HepG2 (cell line): Measurements from ENCODE around the gene MFAP4. TPM values are rescaled to one million over a fixed set of nuclear protein-coding genes. Genes with fewer than 3 reads are reported as not detected.

Experiments
- GABPA ChIP-seq, 2 experiments: IDR thresholded peaks; 2 replicates each; pipeline ENCODE4 v1.6.1; 2011 to 2016; ENCODE audit warnings: low read depth in 2 of 2, low read length in 1 of 2, missing biosample characterization in 1 of 2, missing genetic modification characterization in 1 of 2
- GATA4 ChIP-seq: sonication (generic); IDR thresholded peaks from 2 replicates; pipeline ENCODE4 v1.6.1; 2016; ENCODE audit warnings: antibody characterized with exemption, low read depth, borderline replicate concordance
- GRHL1 ChIP-seq: sonication (generic); formaldehyde crosslinking; conservative IDR thresholded peaks from 2 replicates; pipeline ENCODE4 v1.8.0; 2022; ENCODE audit warnings: missing genetic modification reagents
- KAT8 ChIP-seq: IDR thresholded peaks from 2 replicates; pipeline ENCODE4 v1.6.1; 2016; ENCODE audit warnings: missing genetic modification reagents, missing compliant biosample characterization
- MYPOP ChIP-seq: sonication (generic); formaldehyde crosslinking; IDR thresholded peaks from 2 replicates; pipeline ENCODE4 v1.8.1; 2023; ENCODE audit warnings: mild to moderate bottlenecking, moderate library complexity, missing genetic modification reagents
- POGZ ChIP-seq: sonication (generic); formaldehyde crosslinking; IDR thresholded peaks from 2 replicates; pipeline ENCODE4 v1.4.0; 2020; ENCODE audit warnings: mild to moderate bottlenecking, missing genetic modification reagents
- RFXANK ChIP-seq: IDR thresholded peaks from 2 replicates; pipeline ENCODE4 v1.6.1; 2016
- SETDB1 ChIP-seq: sonication (generic); formaldehyde crosslinking; IDR thresholded peaks from 2 replicates; pipeline ENCODE4 v1.5.1; 2020; ENCODE audit warnings: missing genetic modification reagents, mild to moderate bottlenecking, borderline replicate concordance
- SOX13 ChIP-seq, 3 experiments: fragments of 450-650 bp in 1 of 3; sonication (generic) in 1 of 3; formaldehyde crosslinking in 1 of 3; IDR thresholded peaks in 2 of 3; conservative IDR thresholded peaks in 1 of 3; 2 replicates each; pipeline versions ENCODE4 v1.5.0 to v1.6.1; 2016 to 2020; ENCODE audit warnings: antibody characterized with exemption in 1 of 3, mild to moderate bottlenecking in 1 of 3, missing compliant biosample characterization in 1 of 3, missing genetic modification reagents in 1 of 3, moderate library complexity in 1 of 3
- USF2 ChIP-seq, 2 experiments: sonication (generic) in 1 of 2; formaldehyde crosslinking in 1 of 2; IDR thresholded peaks; 2 replicates each; pipeline versions ENCODE4 v1.5.1 to v1.6.1; 2011 to 2020; ENCODE audit warnings: borderline replicate concordance in 1 of 2, low read depth in 1 of 2, low read length in 1 of 2, mild to moderate bottlenecking in 1 of 2, missing genetic modification reagents in 1 of 2, moderate library complexity in 1 of 2
- ZFAT ChIP-seq: sonication (generic); formaldehyde crosslinking; conservative IDR thresholded peaks from 2 replicates; pipeline ENCODE4 v1.8.1; 2023; ENCODE audit warnings: missing genetic modification reagents, inconsistent platforms
- ZNF333 ChIP-seq: sonication (generic); formaldehyde crosslinking; IDR thresholded peaks from 2 replicates; pipeline ENCODE4 v1.4.0; 2020; ENCODE audit warnings: mild to moderate bottlenecking, missing genetic modification reagents, borderline replicate concordance
- ZNF639 ChIP-seq: conservative IDR thresholded peaks from 2 replicates; pipeline ENCODE4 v1.6.1; 2018; ENCODE audit warnings: missing genetic modification reagents
- ZNF747 ChIP-seq: sonication (generic); formaldehyde crosslinking; IDR thresholded peaks from 2 replicates; pipeline ENCODE4 v1.8.1; 2023; ENCODE audit warnings: missing genetic modification reagents, mild to moderate bottlenecking, borderline replicate concordance
- ZNF761 ChIP-seq: sonication (generic); formaldehyde crosslinking; conservative IDR thresholded peaks from 2 replicates; pipeline ENCODE4 v1.4.0; 2020; ENCODE audit warnings: mild to moderate bottlenecking, missing genetic modification reagents
- polyA plus RNA-seq, 8 experiments: library from polyadenylated mRNA; depleted of rRNA in 3 of 8; stranded (reverse) in 7 of 8; unstranded in 1 of 8; fragments of >200 nt; fragmentation: Illumina TruSeq in 4 of 8; extraction: Trizol in 4 of 8; gene quantifications; 2 replicates each; pipeline versions ENCODE4 v1.2.1 to v1.2.3, GENCODE V29; 2011 to 2016; ENCODE audit warnings: low read depth in 4 of 8, missing spikeins in 1 of 8, mixed read lengths in 1 of 8; ENCODE audit not compliant: insufficient read depth in 1 of 8
- total RNA-seq, 5 experiments: library from RNA; depleted of rRNA; stranded (reverse); fragments of >200 nt; fragmentation: Illumina TruSeq; extraction: Trizol; gene quantifications; 2 replicates each; pipeline ENCODE4 v1.2.3, GENCODE V29; 2016; ENCODE audit warnings: low read depth in 1 of 5

MFAP4 gene
- total and polyA plus RNA-seq, 2 of the 13 experiments (the other 11 are each of a cell fraction or from before 2014, with no cell fraction given) = 0.08 TPM; not detected in 1

- TF ChIP-seq ZNF639 = peak; percentile 84
- 0 out of 2 replicates have a peak, but pooled peaks have one; percentile 24 for TF ChIP-seq ZNF761 (CRISPR knock-in tag)
- TF ChIP-seq GATA4 = no peak
- TF ChIP-seq ZNF747 (CRISPR knock-in tag) = no peak
- no peak for TF ChIP-seq GRHL1 (CRISPR knock-in tag)
- no peak for TF ChIP-seq SETDB1
- TF ChIP-seq ZFAT (CRISPR knock-in tag) = 0 out of 2 replicates have a peak, but pooled peaks have one; percentile 23
- TF ChIP-seq SOX13 (IDR thresholded peaks at IDR 0.05) = no peak
- TF ChIP-seq SOX13 (CRISPR knock-in tag; conservative IDR thresholded peaks at IDR 0.05 in 1 of 2, IDR thresholded peaks at IDR 0.05 in 1 of 2) = 0 out of 4 replicates have a peak, but pooled peaks of 1 of the 2 experiments have one; percentile 7
- peak; percentile 77; the same call in 1 of the 2 replicates for TF ChIP-seq MYPOP (CRISPR knock-in tag)
- TF ChIP-seq ZNF333 (CRISPR knock-in tag) = no peak
- TF ChIP-seq RFXANK = no peak
- peak; percentile 95 for TF ChIP-seq GABPA (IDR thresholded peaks at IDR 0.05; ENCODE audit: low read depth, low read length)
- TF ChIP-seq GABPA (CRISPR knock-in tag; IDR thresholded peaks at IDR 0.05; ENCODE audit: low read depth) = peak; percentile 98
- peak; percentile 95 for TF ChIP-seq KAT8
- no peak for TF ChIP-seq USF2 (IDR thresholded peaks at IDR 0.05; ENCODE audit: low read depth, low read length)
- no peak for TF ChIP-seq USF2 (CRISPR knock-in tag; IDR thresholded peaks at IDR 0.05; ENCODE audit: borderline replicate concordance)
- 0 out of 2 replicates have a peak, but pooled peaks have one; percentile 26 for TF ChIP-seq POGZ (CRISPR knock-in tag)
Observed at GRCh38 chr17:19377602-19378415, 9.2 kb downstream of the MFAP4 start (continued).
